GM20431 (cell line): ENCODE data around the gene PIK3R2.

Experiments used
- in situ Hi-C: fragments of 300-500 bp; cut with MseI, MboI; formaldehyde crosslinking; loops from one replicate; pipeline ENCODE4 v1.15.0; 2020; ENCODE audit warnings: low sequenced_read_pairs; ENCODE audit not compliant: unreplicated experiment

Gene PIK3R2

DNA sequence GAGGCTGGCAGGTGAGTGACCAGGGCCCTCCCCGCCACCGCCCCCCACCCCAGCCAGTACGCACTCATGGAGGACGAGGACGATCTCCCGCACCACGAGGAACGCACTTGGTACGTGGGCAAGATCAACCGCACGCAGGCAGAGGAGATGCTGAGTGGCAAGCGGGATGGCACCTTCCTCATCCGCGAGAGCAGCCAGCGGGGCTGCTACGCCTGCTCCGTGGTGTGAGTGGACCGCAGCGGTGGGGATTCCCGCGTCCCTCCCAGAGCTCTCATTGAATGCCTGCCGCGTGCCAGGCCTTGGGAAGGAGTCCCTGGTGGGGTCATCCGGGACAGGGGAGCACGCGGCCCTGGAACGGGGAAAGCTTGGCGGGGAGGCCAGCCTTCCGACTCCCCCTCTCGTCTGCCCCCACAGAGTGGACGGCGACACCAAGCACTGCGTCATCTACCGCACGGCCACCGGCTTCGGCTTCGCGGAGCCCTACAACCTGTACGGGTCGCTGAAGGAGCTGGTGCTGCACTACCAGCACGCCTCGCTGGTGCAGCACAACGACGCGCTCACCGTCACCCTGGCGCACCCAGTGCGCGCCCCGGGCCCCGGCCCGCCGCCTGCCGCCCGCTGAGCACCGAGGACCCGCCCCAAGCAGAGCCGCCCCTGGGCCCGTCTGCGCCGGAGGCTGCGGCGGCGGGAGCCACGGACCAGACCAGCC is 15.9 kb downstream of the PIK3R2 start:
- in situ Hi-C loops, result no loop called here

DNA sequence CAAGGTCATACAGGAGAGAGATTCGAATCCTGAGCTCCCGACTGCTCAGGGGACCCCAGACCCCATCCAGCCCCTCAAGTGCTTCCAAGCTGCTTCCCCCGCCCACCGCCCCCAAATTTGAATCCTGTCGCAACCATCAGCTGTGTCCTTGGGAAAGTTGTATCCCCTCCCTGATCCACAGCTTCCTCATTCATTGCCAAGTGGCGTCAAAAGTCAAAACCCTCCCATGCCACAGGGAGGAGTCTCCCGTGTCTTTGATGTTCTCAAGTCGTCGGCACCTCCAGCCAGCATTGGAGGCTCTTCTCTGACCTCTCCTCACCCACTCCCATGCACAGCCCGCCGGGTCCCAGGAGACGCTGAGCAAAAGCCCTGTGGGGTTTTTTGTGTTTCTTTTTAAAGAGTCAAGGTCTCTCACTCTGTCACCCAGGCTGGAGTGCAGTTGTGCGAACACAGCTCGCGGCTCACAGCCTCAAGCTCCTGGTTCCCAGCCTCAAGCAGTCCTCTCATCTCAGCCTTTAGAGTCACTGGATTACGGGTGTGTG is 17.8 kb downstream of the PIK3R2 start:
- in situ Hi-C loops, result no loop called here

DNA sequence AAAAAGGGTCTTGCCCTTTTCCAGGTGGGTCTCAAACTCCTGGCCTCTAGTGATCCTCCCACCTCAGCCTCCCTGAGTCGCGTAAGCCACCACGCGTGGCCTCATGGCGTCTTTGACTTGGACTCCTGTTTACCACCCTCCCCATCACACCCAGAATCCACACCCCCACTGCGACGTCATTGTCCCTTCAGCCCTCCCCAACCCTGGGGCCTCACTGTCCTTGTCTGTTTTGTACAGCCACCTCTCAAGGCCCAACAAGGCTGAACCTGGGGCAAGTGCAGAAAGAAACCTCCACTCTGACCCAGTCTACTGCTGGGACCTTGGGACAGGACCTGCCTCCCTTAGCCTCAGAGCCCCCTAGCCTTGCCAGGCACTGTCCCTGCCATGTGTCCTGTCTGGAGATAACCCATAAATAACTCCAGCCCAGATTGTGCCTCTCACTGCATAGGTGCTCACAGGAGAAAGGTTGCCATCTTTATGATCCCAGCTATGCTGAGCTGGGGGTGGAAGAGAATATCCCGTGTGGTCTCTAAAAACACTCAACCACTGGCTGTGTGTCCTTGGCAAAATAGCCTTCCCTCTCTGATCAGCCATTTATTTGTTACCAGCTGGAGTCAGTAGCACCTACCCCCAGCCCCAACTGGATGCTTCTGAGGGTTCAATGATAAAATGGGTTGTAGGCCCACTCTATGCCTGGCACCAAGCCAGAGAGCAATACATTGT is 18.8 kb downstream of the PIK3R2 start:
- in situ Hi-C loops, result no loop called here

DNA sequence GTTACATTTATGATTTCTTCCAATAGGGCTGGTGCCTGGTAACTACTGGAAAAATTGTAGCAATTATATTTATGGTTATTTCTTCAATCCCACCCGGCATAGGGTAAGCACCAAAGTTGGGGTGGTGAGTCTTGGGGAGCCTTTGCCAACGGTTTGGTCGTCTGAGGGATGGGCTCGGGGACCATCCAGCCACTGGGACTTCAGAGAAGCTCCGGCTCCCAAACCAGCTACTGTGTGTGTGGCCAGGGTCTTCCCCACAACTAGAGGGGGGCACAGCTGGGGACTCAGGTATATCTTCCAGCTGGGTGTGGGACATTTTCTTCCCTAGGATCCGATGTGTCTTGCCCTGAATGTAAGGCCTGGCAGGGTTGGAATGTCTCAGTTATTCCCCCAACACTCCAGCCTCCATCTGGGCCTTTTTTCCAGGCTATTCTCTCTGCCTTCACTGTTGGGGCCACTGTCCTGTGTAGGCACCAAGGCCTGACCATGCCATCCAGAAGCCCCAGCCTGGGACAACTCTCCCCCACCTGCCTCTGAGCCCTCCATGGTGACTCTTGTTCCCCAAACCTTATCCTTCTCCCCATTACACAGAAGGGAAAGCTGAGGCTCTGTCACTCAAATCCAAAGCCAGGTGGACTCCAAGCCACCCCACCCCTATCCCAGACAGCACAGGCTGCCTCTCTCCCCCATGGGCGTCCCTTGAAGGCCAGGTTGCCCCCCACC is 19.5 kb downstream of the PIK3R2 start:
- in situ Hi-C loops, result no loop called here

DNA sequence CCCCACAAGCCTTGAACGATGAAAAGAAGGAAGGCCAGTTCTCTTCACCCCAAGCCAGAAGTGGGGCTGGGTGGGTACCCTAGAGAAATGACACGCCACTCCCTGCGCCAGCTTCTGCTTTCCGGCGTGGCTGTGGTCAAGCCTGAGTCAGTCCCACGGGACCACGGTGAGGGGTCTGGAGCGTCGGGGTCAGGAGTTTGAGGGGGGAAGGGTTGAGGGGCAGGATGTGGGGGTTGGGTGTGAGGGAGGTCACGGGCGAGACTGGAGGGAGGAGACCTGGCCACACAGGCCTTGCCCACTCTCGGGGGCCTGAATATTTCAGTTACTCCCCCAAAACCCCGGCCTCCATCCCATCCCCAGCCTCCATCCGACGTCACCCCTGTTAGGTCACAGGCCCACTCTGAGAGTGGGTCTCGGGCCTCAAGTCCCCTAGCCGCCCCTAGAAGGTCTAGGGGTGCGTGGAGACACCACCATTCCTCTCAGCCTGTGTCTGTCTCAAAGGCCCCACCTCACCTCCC is 20.1 kb downstream of the PIK3R2 start:
- in situ Hi-C loops, result no loop called here

DNA sequence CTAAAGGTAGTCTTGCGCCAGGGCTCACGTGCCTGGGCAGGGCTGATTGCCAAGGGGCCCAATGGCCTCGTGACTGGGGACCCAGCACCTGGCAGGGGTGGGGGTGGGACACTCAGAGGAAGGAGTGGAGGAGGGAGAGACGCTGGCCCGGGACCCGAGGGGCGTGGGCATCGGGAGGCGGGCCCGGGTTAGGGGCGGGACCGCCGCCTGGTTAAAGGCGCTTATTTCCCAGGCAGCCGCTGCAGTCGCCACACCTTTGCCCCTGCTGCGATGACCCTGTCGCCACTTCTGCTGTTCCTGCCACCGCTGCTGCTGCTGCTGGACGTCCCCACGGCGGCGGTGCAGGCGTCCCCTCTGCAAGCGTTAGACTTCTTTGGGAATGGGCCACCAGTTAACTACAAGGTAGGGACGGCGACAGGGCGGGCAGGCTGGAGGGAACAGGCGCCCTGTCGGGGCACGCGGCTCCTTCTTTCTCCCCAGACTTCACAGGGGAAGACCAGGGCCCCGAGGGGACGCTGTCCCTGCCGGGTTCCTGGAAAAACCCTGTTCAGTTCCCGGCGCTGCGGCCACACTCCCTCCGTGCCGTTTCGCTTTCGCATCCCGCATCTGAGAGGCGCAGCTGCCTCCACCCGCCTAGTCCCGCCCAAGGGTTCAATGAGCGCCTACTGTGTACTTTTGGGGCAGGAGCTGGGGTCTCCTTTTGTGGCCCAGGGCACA is 20.8 kb downstream of the PIK3R2 start, which contains the start of gene IFI30:
Gene IFI30 (plus strand): TSS at position 242 of the 717 bp plus-strand sequence. CDS start 29 bp downstream, at position 271.
- in situ Hi-C loops, result no loop called here

DNA sequence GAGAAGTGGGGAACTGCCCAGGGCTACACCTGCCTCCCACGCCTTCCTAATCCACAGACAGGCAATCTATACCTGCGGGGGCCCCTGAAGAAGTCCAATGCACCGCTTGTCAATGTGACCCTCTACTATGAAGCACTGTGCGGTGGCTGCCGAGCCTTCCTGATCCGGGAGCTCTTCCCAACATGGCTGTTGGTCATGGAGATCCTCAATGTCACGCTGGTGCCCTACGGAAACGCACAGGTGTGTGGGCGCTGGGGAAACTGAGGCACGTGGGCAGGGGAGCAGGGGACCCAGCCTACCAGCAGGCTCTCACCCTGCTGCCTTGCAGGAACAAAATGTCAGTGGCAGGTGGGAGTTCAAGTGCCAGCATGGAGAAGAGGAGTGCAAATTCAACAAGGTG is 22.0 kb downstream of the PIK3R2 start:
- in situ Hi-C loops, result no loop called here

DNA sequence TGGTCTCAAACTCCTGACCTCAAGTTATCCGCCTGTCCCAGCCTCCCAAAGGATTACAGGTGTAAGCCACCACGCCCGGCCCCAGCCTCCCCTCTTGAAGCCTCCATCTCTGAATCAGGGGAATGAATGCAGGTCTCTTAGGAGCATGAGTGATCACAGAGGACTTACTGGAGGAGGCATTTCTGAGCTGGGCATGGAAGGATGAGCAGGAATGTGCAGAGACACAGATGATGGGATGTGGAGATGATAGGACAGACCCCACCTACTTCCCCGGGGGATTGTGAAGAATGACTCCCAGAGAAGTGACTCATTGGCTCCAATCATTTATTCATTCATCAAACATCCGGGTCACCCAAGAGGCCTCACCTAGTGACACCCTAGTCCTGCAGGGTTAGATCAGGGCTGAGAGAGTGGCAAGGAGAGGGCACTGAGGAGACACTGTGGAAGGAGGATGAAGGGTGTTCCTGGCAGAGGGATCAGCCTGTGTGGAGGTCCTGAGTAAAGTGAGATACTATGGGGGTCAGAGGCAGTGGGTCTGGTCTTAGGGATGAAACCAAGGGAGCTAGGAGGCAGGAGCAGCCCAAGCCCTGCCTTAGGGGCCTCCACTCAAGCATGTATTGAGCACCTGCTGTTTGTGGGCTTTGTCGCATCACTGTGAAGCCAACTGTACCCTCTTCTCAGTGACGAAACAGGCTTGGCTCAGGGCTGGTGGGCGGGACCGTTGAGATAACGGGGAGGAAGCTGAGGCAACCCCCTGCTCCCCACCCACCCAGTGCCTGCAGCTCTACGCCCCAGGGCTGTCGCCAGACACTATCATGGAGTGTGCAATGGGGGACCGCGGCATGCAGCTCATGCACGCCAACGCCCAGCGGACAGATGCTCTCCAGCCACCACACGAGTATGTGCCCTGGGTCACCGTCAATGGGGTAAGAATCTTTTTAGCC is 23.7 kb downstream of the PIK3R2 start:
- in situ Hi-C loops, result no loop called here

DNA sequence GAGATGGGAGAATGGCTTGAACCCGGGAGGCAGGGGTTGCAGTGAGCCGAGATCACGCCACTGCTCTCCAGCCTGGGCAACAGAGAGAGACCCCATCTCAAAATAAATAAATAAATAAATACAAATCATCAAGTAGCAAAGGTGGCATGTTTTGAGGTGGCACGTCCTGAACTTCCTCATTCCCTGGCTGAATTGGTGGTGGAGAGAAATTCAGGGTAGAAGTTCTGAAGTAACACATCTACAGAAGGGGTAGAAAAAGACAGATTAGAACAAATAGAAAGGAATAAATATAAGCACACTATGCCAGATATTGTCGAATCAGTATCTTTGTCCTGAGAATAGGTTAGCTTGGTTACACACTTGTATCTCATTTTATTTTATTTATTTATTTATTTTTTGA is 27.0 kb downstream of the PIK3R2 start:
- in situ Hi-C loops, result no loop called here

DNA sequence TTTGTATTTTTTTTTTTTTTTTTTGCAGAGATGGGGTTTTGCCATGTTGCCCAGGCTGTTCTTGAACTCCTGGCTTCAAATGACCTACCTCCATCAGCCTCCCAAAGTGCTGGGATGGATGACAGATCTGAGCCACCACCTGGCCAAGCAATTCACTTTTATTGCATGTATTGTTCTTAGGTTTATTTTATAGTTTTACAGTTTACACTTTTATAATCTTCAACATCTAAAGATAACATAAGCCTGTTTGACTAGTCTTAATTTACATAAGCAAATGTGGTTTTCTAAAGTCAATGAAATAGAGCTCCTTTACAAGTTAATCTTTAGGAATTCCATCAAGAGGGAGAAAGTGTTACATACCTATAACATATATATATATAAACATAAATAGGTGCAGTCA is 30.6 kb downstream of the PIK3R2 start:
- in situ Hi-C loops, result no loop called here

DNA sequence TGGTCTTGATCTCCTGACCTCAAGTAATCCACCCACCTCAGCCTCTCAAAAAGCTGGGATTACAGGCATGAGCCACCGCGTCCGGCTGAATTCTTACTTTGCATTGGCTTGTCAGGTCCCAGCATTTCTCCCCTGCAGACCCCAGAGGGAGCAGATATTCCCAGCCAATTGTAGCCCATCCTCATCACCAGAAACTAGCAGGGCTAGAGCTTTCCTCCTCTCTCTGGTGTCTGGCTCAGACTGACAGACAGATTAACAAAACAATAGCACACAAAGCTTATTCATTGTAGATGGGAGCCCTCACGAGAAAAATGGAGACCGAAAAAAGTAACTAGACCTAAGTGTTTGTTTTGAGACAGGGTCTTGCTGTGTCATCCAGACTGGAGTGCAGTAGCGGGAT is 32.6 kb downstream of the PIK3R2 start:
- in situ Hi-C loops, result no loop called here

DNA sequence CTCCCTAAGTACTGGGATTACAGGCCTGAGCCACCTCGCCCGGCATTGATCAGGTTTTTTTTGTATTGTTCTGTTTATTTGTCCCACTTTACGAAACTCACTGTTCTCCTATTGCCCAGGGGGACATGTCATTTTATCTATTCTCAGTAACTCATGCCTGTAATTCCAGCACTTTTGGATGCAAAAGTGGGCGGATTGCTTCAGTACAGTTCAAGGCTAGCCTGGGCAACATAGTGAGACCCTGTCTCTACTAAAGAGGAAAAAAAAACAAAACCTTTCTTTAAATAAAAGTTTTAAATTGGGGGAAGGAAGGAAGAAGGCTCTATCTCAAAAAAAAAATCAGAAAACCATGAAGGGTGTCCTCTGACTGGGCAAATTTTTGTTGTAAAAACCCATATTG is 37.3 kb downstream of the PIK3R2 start:
- in situ Hi-C loops, result no loop called here

DNA sequence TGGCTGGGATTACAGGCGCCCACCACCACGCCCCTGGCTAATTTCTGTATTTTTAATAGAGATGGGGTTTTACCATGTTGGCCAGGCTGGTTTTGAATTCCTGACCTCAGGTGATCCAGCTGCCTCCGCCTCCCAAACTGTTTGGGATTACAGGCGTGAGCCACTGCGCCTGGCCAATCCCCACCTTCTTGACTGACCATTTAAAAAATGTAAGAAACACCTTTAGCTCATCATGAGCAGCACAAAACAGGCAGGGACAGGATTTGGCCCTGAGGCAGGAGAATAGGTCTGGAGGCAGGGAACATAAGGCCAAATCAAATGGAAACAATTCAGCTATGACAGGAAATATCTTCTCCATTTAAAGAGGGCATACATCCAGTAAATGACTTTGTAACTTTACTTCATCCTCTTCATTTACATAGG is 38.7 kb downstream of the PIK3R2 start:
- in situ Hi-C loops, result no loop called here

DNA sequence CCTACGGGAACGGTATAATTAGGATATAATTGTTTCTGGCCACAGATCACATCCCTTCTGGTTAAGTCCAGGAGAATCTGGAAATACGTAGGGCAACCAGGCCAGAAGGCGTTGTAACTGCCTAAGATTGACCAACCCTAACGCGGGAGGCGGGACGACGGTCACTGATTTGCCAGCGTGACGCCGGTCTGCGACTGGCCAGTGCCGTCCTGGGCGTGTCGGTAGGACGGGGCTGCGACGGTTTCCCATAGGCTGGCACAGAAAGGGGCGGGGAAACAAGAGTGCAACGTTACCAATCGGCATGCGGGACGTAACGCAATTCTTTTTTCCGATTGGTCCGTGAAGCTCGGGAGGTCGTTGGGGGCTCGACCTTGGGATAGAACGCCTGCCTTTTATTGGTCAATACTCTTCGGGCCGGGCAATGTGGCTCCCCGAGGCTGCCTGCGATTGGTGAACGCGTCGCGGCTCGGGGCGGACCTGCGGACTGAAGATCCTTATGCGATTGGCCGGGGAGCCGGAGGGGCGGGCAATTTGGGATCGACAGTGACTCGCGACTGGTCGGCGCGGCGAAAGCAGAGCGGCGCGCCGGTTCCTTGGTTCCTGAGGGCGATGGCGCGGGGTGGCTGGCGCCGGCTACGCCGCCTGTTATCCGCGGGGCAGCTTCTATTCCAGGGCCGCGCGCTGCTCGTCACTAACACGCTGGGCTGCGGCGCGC is 39.9 kb downstream of the PIK3R2 start, which contains the start of gene MPV17L2:
Gene MPV17L2 (plus strand): TSS at position 546 of the 715 bp plus-strand sequence. CDS start 64 bp downstream, at position 610.
- in situ Hi-C loops, result no loop called here

DNA sequence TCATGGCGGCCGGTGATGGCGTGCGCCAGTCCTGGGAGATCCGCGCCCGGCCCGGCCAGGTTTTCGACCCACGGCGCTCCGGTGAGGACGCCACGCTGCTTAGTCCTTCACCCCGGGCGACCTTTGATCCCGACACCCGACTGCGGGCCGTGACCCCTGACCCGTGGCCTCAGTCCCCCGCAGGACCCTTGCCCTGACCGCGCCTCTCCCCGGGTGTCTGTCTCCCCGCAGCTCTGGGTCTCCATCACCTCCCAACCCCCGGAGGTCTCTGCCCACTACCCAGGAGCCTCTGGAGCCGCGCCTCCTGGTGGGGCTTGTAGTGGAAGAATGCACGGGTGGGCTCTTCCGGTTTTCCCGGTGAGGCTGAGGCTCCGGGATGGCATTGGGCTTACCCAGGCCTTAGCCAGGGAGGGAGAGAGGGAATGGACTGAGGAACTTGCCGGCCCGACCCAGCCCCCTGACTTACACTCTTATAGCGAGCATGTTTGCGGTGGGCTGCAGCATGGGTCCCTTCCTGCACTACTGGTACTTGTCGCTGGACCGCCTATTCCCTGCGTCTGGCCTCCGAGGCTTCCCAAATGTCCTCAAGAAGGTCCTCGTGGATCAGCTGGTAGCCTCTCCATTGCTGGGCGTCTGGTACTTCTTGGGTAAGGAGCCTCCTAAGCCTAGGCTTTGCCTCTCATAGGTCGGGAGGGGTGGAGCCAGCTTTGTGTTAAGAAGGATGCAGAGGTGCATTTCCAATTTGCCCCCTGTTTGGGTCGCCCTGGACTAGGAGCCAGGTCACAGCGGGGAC is 40.6 kb downstream of the PIK3R2 start:
- in situ Hi-C loops, result no loop called here

DNA sequence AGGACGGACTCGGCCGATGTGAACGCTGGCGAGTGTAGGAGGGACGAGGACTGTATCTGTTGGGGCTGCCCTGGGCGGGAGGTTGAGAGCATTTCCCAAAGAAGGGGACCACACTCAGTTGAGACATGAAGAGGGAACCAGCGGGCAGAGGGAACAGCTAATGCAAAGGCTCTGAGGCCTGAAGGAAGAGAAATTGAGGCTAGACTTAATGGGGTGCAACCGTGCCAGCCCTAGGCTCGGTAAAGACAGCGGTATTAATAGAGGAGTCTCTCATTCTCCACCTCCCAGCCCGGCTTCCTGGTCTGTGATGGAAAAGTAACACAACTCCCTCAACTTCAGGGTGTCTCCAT is 41.2 kb downstream of the PIK3R2 start:
- in situ Hi-C loops, result no loop called here

DNA sequence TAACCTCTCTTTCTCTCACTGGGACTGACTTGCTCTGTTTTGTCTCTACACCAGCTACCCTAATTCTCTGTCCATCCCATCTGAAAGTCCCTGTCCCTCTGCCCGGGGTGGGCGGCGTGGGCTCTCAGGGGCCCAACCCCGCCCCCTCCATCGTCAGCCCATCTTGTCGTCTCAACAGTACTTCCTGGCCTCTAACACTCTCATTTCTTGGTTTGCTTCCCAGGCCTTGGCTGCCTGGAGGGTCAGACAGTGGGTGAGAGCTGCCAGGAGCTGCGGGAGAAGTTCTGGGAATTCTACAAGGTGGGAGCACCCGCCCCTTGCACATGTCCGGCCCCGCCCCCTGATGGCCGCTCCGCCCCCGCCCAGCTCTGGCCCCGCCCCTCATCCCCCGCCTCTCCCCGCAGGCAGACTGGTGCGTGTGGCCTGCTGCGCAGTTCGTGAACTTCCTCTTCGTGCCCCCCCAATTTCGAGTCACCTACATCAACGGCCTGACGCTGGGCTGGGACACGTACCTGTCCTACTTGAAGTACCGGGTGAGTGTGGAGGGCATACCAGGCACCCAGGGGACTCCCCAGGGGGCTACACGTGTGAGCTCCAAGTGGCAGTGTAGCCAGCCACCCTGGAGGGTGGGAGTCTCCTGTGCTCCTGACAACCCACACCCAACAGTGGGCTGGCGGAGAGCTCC is 41.7 kb downstream of the PIK3R2 start:
- in situ Hi-C loops, result no loop called here
